NB4 (cell line): Measurements from ENCODE around the gene TLCD2.
"Not testable (repeated sequence)": the region's sequence is repeated elsewhere in the genome, so short reads cannot be mapped to it uniquely, and the experiment has no call there.

ENCODE experiments used
- MAX ChIP-seq: IDR thresholded peaks from 2 replicates; pipeline ENCODE4 v1.6.1; 2011; ENCODE audit warnings: low read depth, low read length
- MYC ChIP-seq: IDR thresholded peaks from 2 replicates; pipeline ENCODE4 v1.6.1; 2011; ENCODE audit warnings: low read depth, low read length
- POLR2A ChIP-seq: IDR thresholded peaks from 2 replicates; pipeline ENCODE4 v1.6.1; 2011; ENCODE audit warnings: mild to moderate bottlenecking; ENCODE audit not compliant: insufficient read length; ENCODE audit errors: extremely low read depth
- TF ChIP-seq, protein P1 (sequence below): IDR thresholded peaks from one replicate; pipeline ENCODE4 v1.5.1; 2012; ENCODE audit warnings: low read depth, low read length

- not testable (repeated sequence) for TF ChIP-seq POLR2A, MAX, MYC
- TF ChIP-seq, protein P1, sequence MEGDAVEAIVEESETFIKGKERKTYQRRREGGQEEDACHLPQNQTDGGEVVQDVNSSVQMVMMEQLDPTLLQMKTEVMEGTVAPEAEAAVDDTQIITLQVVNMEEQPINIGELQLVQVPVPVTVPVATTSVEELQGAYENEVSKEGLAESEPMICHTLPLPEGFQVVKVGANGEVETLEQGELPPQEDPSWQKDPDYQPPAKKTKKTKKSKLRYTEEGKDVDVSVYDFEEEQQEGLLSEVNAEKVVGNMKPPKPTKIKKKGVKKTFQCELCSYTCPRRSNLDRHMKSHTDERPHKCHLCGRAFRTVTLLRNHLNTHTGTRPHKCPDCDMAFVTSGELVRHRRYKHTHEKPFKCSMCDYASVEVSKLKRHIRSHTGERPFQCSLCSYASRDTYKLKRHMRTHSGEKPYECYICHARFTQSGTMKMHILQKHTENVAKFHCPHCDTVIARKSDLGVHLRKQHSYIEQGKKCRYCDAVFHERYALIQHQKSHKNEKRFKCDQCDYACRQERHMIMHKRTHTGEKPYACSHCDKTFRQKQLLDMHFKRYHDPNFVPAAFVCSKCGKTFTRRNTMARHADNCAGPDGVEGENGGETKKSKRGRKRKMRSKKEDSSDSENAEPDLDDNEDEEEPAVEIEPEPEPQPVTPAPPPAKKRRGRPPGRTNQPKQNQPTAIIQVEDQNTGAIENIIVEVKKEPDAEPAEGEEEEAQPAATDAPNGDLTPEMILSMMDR: not testable (repeated sequence)
These were observed 31.7 kb upstream of the TLCD2 start for GRCh38 chr17:1741899-1742298.
